GM12878 (cell line): ENCODE measurements around the gene OSMR. TPM values are rescaled to one million over a fixed set of nuclear protein-coding genes. Genes with fewer than 3 reads are reported as not detected.

Experiments
- ATAC-seq: fragments of 200-7000 bp; cut with Tn5 transposase; 3 replicates; pipeline ENCODE4 v1.9.1; 2020; ENCODE audit warnings: mild to moderate bottlenecking, moderate library complexity
- BruUV-seq: library from RNA; stranded (reverse); fragments of 400-500 nt; replicated peaks from 2 replicates; lab custom pipeline; 2021; lab: Mats Ljungman, UMichigan
- CTCF ChIA-PET: fragments of 300-600 bp; sonication (Branson Sonifier 250); formaldehyde crosslinking; extraction: SDS; loops from one replicate; lab custom pipeline; 2021; ENCODE audit warnings: inconsistent platforms; lab: Yijun Ruan, JAX
- POLR2A ChIA-PET: fragments of 350-600 bp; formaldehyde crosslinking; extraction: SDS; loops from one replicate; lab custom pipeline; 2021; ENCODE audit warnings: inconsistent platforms; lab: Charles Lee
- RAD21 ChIA-PET: fragments of 300-600 bp; sonication (Branson Sonifier 250); formaldehyde crosslinking; loops from one replicate; lab custom pipeline; 2023; ENCODE audit warnings: antibody characterized with exemption; ENCODE audit not compliant: unreplicated experiment; lab: Charles Lee
- SMC1A ChIA-PET: fragments of 300-600 bp; sonication (Branson Sonifier 250); formaldehyde crosslinking; loops from one replicate; lab custom pipeline; 2023; ENCODE audit not compliant: unreplicated experiment, uncharacterized antibody; lab: Charles Lee
- DNase-seq: peaks from one replicate; pipeline ENCODE4 v3.0.0-alpha.2; 2011; ENCODE audit warnings: low read depth, low spot score
- FAIRE-seq: peaks from 3 replicates; lab custom pipeline; 2011; peaks lifted over from hg19 to GRCh38; lab: Jason Lieb, UNC
- H2AFZ ChIP-seq: 2 replicates; pipeline ENCODE4 v1.6.0; 2011; ENCODE audit warnings: low read depth, low read length, control low read depth; ENCODE audit not compliant: control insufficient read depth
- H3K27ac ChIP-seq: 2 replicates; pipeline ENCODE4 v1.5.1; 2011; ENCODE audit warnings: control low read depth; ENCODE audit not compliant: control insufficient read depth, insufficient read depth
- H3K27me3 ChIP-seq, 2 experiments: replicated peaks in 1 of 2; 2 replicates each; pipeline versions ENCODE4 v1.6.0 to v1.6.1; 2011; ENCODE audit warnings: low read length in 1 of 2; ENCODE audit not compliant: control insufficient read depth in 2 of 2, insufficient read depth in 2 of 2
- H3K36me3 ChIP-seq, 2 experiments: 2 replicates each; pipeline ENCODE4 v1.5.1; 2011; ENCODE audit warnings: low read length in 1 of 2; ENCODE audit not compliant: control insufficient read depth in 2 of 2, insufficient read depth in 2 of 2
- H3K4me1 ChIP-seq: 2 replicates; pipeline ENCODE4 v1.6.1; 2011; ENCODE audit warnings: mild to moderate bottlenecking, low read length, moderate library complexity, mixed read lengths; ENCODE audit not compliant: control insufficient read depth, insufficient read depth
- H3K4me2 ChIP-seq: 2 replicates; pipeline ENCODE4 v1.6.0; 2011; ENCODE audit warnings: control low read depth; ENCODE audit not compliant: control insufficient read depth, insufficient read depth
- H3K4me3 ChIP-seq: fragments of 200-600 bp; sonication (generic); 2 replicates; pipeline ENCODE4 v1.5.1; 2016
- H3K79me2 ChIP-seq: 2 replicates; pipeline ENCODE4 v1.6.0; 2011; ENCODE audit warnings: low read length; ENCODE audit not compliant: control insufficient read depth, insufficient read depth
- H3K9ac ChIP-seq: 2 replicates; pipeline ENCODE4 v1.8.0; 2011; ENCODE audit warnings: low read length, control low read depth, mixed read lengths; ENCODE audit not compliant: control insufficient read depth, insufficient read depth
- H3K9me3 ChIP-seq: replicated peaks from 3 replicates; pipeline ENCODE4 v1.5.1; 2011; ENCODE audit warnings: mild to moderate bottlenecking, low read length; ENCODE audit not compliant: control insufficient read depth, insufficient read depth
- H4K20me1 ChIP-seq: 2 replicates; pipeline ENCODE4 v1.6.0; 2011; ENCODE audit not compliant: control insufficient read depth, insufficient read depth
- CHD1 ChIP-seq: IDR thresholded peaks from 2 replicates; pipeline ENCODE4 v1.6.1; 2012; ENCODE audit warnings: low read depth, low read length, improper control_type of control experiment
- HDAC2 ChIP-seq: fragments of 200-600 bp; sonication (generic); IDR thresholded peaks from 2 replicates; pipeline ENCODE4 v1.6.1; 2017
- JUNB ChIP-seq: IDR thresholded peaks from 2 replicates; pipeline ENCODE4 v1.6.1; 2016; ENCODE audit warnings: antibody characterized with exemption, mild to moderate bottlenecking
- MXI1 ChIP-seq: fragments of 150-350 bp; IDR thresholded peaks from 2 replicates; pipeline ENCODE4 v1.6.1; 2011; ENCODE audit warnings: low read depth, mild to moderate bottlenecking, inconsistent platforms, low read length, improper control_type of control experiment
- POLR2AphosphoS2 ChIP-seq: IDR thresholded peaks from 2 replicates; pipeline ENCODE4 v1.6.1; 2011; ENCODE audit warnings: low read depth, mild to moderate bottlenecking, low read length, improper control_type of control experiment, moderate library complexity
- RBBP5 ChIP-seq: fragments of 200-600 bp; sonication (generic); conservative IDR thresholded peaks from 2 replicates; pipeline ENCODE4 v1.6.1; 2016
- SMC3 ChIP-seq: IDR thresholded peaks from 2 replicates; pipeline ENCODE4 v1.6.1; 2011; ENCODE audit warnings: low read length, improper control_type of control experiment, borderline replicate concordance
- TBL1XR1 ChIP-seq: IDR thresholded peaks from 2 replicates; pipeline ENCODE4 v1.6.1; 2012; ENCODE audit warnings: low read depth, low read length, improper control_type of control experiment
- ZNF622 ChIP-seq: fragments of 450-650 bp; IDR thresholded peaks from 2 replicates; pipeline ENCODE4 v1.6.1; 2017; ENCODE audit warnings: mild to moderate bottlenecking, inconsistent platforms
- whole genome bisulfite sequencing: methylation state at CpG from one replicate; pipeline ENCODE4 v1.1.6; 2016; ENCODE audit warnings: low lambda C conversion rate; ENCODE audit not compliant: insufficient replicate concordance, insufficient coverage; ENCODE audit errors: missing lambda C conversion rate; 5-methylcytosine and 5-hydroxymethylcytosine counted together
- in situ Hi-C: fragments of 300-500 bp; cut with MboI; formaldehyde crosslinking; loops from 9 replicates; pipeline ENCODE4 v1.14.3; 2018; ENCODE audit warnings: mixed read lengths
- intact Hi-C: fragments of 100-400 bp; cut with micrococcal nuclease; formaldehyde crosslinking; loops from one replicate; pipeline ENCODE4 v1.14.2; 2022; ENCODE audit not compliant: unreplicated experiment
- polyA plus RNA-seq, 11 experiments: library from polyadenylated mRNA; depleted of rRNA in 4 of 11; unstranded in 6 of 11; stranded (reverse) in 5 of 11; fragments of >200 nt; fragmentation: Nextera tagmentation in 4 of 11; fragmentation: Illumina TruSeq in 1 of 11; extraction: Ambion mirVana in 4 of 11; extraction: Trizol in 1 of 11; gene quantifications; 1 replicate in 1 of 11; 2 replicates in 10 of 11; pipeline versions ENCODE4 v1.2.1 to v1.2.3, GENCODE V29; 2011 to 2016; ENCODE audit warnings: inconsistent platforms in 2 of 11, missing spikeins in 2 of 11, low read depth in 1 of 11
- total RNA-seq, 4 experiments: library from RNA; depleted of rRNA in 3 of 4; stranded (reverse); fragments of >200 nt in 3 of 4; fragmentation: Illumina TruSeq in 1 of 4; extraction: Trizol in 1 of 4; gene quantifications; 2 replicates each; pipeline versions ENCODE4 v1.2.1 to v1.2.3, GENCODE V29; 2013 to 2021
- TF ChIP-seq, protein P1 (sequence below): IDR thresholded peaks from 2 replicates; pipeline ENCODE4 v1.6.1; 2012; ENCODE audit warnings: low read depth, low read length, improper control_type of control experiment
- TF ChIP-seq, protein P2 (sequence below): fragments of 450-650 bp; IDR thresholded peaks from 2 replicates; pipeline ENCODE4 v1.6.1; 2017; ENCODE audit warnings: mild to moderate bottlenecking, low read depth, inconsistent platforms; ENCODE audit not compliant: poor library complexity, severe bottlenecking

Gene OSMR
- total and polyA plus RNA-seq, 10 of the 15 experiments (the other 5 are each of a cell fraction or from before 2014, with no cell fraction given), result 0.03 to 0.05 TPM; not detected in 8

DNA sequence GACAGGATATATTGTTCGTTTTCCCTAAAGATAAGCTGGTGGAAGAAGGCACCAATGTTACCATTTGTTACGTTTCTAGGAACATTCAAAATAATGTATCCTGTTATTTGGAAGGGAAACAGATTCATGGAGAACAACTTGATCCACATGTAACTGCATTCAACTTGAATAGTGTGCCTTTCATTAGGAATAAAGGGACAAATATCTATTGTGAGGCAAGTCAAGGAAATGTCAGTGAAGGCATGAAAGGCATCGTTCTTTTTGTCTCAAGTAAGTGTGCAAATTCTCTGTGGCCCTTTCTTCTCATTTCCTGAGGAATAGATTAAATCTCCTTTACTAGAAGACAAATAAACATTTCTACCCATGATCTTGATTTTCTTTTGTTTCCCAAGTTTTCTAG, 38.0 kb downstream of the OSMR start:
- POLR2A ChIA-PET, result no interaction called here
- no peak overlapping the region for H3K27ac ChIP-seq
- no peak overlapping the region for H2AFZ ChIP-seq
- no peaks in the 10 kb centered on the region for H4K20me1 ChIP-seq
- intact Hi-C loops (no loop called here), in situ Hi-C loops (no loop called here)
- RAD21 ChIA-PET, result no interaction called here
- SMC1A ChIA-PET, result no interaction called here
- 7% methylated on average over 3 of the region's 3 CpGs for WGBS
- no TSS peak for BruUV-seq
- H3K9ac ChIP-seq, result no peak overlapping the region
- no peak for ATAC-seq
- FAIRE-seq, result no peak
- CTCF ChIA-PET, result no interaction called here
- DNase-seq, result no peak
- no peaks in the 10 kb centered on the region for H3K36me3 ChIP-seq
- H3K4me3 ChIP-seq, result no peak overlapping the region
- H3K4me2 ChIP-seq, result no peak overlapping the region
- H3K9me3 ChIP-seq, result no peaks in the 10 kb centered on the region
- no peaks in the 10 kb centered on the region for H3K4me1 ChIP-seq
- H3K27me3 ChIP-seq, result no peaks in the 10 kb centered on the region
- no peaks in the 10 kb centered on the region for H3K79me2 ChIP-seq
- no peak for TF ChIP-seq HDAC2
- TF ChIP-seq ZNF622, result no peak
- no peak for TF ChIP-seq CHD1
- TF ChIP-seq JUNB, result no peak

DNA sequence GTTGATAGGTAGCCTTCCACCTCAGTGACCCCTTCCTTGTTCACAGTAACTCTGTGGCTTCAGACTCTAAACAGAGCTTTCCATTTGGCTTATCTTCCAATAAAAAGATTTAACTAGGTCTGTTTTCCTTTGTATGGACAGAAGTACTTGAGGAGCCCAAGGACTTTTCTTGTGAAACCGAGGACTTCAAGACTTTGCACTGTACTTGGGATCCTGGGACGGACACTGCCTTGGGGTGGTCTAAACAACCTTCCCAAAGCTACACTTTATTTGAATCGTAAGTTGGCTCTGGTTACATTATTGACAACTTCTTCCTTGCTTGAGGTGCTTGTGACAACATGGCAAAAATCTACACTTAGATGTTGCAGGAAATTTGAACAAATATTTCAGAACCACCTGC, 39.4 kb downstream of the OSMR start:
- H3K9me3 ChIP-seq, result no peaks in the 10 kb centered on the region
- in situ Hi-C loops (no loop called here), intact Hi-C loops (no loop called here)
- no peak for DNase-seq
- ChIA-PET CTCF (no interaction called here), POLR2A (no interaction called here), RAD21 (no interaction called here), SMC1A (no interaction called here)
- H3K9ac ChIP-seq, result no peak overlapping the region
- no peak overlapping the region for H3K27ac ChIP-seq
- no peak overlapping the region for H3K4me3 ChIP-seq
- WGBS, result 23% methylated on average over 3 of the region's 3 CpGs
- FAIRE-seq, result no peak
- no peaks in the 10 kb centered on the region for H3K27me3 ChIP-seq
- no peak for ATAC-seq
- H3K79me2 ChIP-seq, result no peaks in the 10 kb centered on the region
- BruUV-seq, result no TSS peak
- no peak overlapping the region for H2AFZ ChIP-seq
- no peak overlapping the region for H3K4me2 ChIP-seq
- no peak for TF ChIP-seq RBBP5
- TF ChIP-seq, protein P1, sequence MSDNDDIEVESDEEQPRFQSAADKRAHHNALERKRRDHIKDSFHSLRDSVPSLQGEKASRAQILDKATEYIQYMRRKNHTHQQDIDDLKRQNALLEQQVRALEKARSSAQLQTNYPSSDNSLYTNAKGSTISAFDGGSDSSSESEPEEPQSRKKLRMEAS, result no peak
- TF ChIP-seq, protein P2, sequence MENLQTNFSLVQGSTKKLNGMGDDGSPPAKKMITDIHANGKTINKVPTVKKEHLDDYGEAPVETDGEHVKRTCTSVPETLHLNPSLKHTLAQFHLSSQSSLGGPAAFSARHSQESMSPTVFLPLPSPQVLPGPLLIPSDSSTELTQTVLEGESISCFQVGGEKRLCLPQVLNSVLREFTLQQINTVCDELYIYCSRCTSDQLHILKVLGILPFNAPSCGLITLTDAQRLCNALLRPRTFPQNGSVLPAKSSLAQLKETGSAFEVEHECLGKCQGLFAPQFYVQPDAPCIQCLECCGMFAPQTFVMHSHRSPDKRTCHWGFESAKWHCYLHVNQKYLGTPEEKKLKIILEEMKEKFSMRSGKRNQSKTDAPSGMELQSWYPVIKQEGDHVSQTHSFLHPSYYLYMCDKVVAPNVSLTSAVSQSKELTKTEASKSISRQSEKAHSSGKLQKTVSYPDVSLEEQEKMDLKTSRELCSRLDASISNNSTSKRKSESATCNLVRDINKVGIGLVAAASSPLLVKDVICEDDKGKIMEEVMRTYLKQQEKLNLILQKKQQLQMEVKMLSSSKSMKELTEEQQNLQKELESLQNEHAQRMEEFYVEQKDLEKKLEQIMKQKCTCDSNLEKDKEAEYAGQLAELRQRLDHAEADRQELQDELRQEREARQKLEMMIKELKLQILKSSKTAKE, result no peak
- no peak for TF ChIP-seq MXI1
- TF ChIP-seq SMC3, result no peak
- TF ChIP-seq TBL1XR1, result no peak
- no peak for TF ChIP-seq POLR2AphosphoS2
- no peaks in the 10 kb centered on the region for H3K4me1 ChIP-seq
- no peaks in the 10 kb centered on the region for H3K36me3 ChIP-seq
- no peaks in the 10 kb centered on the region for H4K20me1 ChIP-seq
